Astrocyte (in vitro differentiated cells and primary cell): ENCODE results near the gene TNNI3K.

Experiments used
- EZH2 ChIP-seq: IDR thresholded peaks from 2 replicates; pipeline ENCODE4 v1.6.1; 2012; ENCODE audit warnings: mild to moderate bottlenecking, low read length, inconsistent platforms; ENCODE audit not compliant: insufficient read depth
- TF ChIP-seq, protein P1 (sequence below): IDR thresholded peaks from 2 replicates; pipeline ENCODE4 v1.5.1; 2011; ENCODE audit warnings: low read depth, mild to moderate bottlenecking, inconsistent platforms, low read length, moderate library complexity; ENCODE audit not compliant: insufficient read depth

DNA sequence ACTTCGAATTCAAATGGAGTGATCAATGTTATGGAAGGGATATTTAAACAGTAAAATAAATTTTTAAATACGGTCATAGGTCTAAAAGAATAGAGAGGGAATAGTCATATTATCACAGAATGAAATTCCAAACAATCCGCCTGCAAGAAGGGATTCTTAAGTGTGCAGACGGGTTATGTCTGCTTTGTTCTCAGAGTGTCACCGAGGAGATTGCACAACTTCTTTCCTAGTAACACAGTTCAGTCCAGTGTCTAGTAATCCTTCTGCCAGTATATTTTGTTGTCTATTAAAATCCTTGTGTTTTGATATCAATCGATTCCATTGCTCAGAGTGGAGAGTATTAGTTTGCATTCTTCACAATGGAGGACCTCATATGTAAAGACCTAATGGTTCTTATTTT is 228.8 kb downstream of the TNNI3K start:
- TF ChIP-seq, protein P1, sequence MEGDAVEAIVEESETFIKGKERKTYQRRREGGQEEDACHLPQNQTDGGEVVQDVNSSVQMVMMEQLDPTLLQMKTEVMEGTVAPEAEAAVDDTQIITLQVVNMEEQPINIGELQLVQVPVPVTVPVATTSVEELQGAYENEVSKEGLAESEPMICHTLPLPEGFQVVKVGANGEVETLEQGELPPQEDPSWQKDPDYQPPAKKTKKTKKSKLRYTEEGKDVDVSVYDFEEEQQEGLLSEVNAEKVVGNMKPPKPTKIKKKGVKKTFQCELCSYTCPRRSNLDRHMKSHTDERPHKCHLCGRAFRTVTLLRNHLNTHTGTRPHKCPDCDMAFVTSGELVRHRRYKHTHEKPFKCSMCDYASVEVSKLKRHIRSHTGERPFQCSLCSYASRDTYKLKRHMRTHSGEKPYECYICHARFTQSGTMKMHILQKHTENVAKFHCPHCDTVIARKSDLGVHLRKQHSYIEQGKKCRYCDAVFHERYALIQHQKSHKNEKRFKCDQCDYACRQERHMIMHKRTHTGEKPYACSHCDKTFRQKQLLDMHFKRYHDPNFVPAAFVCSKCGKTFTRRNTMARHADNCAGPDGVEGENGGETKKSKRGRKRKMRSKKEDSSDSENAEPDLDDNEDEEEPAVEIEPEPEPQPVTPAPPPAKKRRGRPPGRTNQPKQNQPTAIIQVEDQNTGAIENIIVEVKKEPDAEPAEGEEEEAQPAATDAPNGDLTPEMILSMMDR = no peak
- no peak for TF ChIP-seq EZH2
